Stimulated activated CD8-positive, alpha-beta memory T cell treated with anti-CD3 and anti-CD28 coated beads, Interleukin-15, amount 100 ng/mL, for 24 hours (primary cell): ENCODE measurements around the gene MCU.
"Not testable (repeated sequence)": the region's sequence is repeated elsewhere in the genome, so short reads cannot be mapped to it uniquely, and the experiment has no call there.

Experiments used
- DNase-seq: peaks from one replicate; pipeline ENCODE4 v3.0.0-alpha.2; 2020; ENCODE audit warnings: low read depth

The MCU gene

GRCh38 chr10:72762042-72762441, 70.1 kb downstream of the MCU start:
- DNase-seq, result no peak

DNA sequence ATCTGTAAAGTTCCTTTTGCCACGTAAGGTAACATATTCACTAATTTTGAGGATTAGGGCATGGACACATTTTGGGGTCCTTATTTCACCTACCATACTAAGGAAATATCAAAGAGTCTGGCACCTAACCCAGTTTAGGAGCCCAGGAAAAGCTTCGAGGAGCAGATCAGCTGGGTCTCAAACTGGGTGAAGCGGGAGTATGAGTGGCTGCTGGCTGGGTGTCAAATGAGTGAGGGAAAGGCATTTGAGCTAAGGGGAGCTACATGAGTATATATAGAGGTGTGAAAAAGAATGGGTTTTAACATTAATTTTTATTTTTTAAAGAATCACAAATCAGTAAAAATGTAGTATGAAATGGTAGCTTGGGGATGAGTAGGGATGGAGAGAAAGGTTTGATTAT, 71.3 kb downstream of the MCU start:
- DNase-seq, result no peak

DNA sequence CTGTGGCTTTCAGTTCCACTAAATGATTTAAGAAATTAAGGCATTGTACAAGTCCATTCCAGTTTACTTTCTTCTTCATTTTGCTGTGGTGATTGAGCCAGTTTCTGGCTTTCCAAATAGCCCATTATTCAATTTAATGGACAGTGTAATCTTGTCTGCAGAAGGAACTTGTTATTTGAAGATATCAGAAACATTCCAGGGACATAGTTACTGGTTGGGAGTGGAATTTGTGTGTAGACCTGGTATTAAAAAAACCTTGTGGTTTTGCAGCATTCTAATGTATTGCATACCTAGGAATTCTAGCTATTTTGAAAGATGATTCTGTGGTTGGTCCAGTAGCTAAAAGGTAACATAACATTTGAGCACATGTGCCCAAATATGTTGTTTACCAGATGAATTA, 72.2 kb downstream of the MCU start:
- DNase-seq, result no peak

- DNase-seq, result no peak
Observed at GRCh38 chr10:72765051-72765745, 73.3 kb downstream of the MCU start.

DNA sequence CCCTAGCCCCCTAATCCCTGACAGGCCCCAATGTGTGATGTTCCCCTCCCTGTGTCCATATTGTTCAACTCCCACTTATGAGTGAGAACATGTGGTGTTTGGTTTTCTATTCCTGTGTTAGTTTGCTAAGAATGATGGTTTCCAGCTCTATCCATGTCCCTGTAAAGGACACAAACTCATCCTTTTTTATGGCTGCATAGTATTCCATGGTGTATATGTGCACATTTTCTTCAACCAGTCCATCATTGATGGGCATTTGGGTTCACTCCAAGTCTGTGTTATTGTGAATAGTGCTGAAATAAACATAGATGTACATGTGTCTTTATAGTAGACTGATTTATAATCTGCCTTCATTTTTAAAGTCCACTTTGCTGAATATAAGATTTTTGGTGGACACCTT, 79.3 kb downstream of the MCU start:
- DNase-seq, result not testable (repeated sequence)

DNA sequence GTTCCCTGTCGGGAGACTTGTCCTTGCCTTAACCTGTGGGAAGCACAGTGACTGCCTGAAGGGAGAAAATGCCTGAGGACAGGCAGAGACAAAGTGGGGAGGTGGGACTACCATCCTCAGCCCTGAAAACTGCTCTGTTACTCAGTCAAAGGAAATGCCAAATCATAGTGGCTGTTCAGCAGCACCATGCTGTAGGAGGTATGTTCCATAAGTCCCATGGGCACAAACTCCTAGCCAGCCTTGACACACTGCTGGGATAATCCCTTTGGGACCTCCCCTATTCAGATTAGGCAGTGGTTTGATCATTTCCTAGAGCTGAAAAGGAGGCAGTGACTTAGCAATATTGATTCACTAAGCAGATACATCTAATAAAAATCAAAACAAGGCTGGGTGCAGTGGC, 80.1 kb downstream of the MCU start:
- no peak for DNase-seq

DNA sequence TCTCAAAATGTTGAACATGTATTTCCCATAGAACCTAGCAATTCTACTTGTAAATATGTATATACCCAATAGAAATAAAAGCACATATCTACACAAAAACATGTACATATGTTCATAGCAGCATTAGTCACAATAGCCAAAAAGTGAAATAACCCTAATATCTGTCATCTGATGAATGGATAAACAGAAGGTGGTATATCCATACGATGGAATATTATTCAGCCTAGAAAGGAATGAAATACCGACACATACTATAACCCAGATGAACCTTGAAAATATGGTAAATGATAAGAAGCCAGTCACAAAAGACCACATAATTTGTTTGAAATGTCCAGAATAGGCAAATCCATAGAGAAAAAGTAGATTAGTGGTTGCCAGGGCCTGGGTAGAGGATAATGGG, 87.9 kb downstream of the MCU start:
- DNase-seq, result no peak

DNA sequence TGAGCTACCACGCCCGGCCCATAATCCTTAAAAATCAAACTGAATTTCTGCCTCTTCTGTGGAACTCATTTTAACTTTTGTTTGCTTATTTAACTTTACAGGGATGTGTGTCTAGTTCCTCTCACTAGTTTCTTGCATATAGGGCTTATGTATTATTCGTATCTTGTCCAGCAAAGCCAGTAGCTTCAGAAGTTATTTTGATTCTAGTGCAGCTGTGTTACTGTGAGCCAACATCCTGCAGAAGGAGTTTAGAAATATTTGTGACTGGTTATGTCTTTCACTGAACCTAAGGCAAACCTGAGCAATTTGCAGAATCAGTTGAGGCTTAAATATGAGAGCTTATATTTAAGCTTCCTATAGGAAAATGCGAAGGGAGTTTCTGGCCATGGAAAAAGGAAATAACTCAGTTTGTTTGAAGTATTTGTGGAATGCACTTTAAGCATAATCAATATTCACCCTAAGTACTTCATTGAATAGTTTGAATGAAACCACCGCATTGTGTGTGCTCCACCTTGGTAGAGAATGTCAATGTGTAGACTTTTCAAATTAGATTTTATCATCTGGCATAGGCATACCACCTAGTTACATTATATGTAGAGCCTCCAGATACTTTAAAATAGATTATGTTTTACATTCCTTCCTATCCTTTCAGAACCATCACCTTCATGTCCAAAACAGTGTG, 90.8 kb downstream of the MCU start:
- DNase-seq, result no peak

DNA sequence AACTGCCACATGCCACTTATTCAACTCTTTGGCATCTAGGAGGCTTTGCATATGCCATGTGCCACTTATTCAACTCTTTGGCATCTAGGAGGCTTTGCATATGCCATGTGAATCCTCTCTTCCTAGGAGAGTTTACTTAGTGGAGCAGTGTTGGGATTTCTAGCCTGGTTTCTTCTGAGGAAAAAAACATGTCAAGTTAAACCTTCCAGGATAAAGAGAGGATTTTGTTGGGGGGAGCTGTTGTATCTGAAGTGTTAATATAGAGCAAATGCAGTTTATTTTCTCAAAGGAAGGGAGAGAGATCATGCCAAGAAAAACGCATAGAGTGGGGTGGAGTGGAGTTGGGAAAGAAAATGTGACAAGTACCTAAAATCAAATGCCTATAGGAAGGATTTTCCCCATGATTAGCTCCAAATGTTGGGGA, 91.5 kb downstream of the MCU start:
- DNase-seq, result no peak

DNA sequence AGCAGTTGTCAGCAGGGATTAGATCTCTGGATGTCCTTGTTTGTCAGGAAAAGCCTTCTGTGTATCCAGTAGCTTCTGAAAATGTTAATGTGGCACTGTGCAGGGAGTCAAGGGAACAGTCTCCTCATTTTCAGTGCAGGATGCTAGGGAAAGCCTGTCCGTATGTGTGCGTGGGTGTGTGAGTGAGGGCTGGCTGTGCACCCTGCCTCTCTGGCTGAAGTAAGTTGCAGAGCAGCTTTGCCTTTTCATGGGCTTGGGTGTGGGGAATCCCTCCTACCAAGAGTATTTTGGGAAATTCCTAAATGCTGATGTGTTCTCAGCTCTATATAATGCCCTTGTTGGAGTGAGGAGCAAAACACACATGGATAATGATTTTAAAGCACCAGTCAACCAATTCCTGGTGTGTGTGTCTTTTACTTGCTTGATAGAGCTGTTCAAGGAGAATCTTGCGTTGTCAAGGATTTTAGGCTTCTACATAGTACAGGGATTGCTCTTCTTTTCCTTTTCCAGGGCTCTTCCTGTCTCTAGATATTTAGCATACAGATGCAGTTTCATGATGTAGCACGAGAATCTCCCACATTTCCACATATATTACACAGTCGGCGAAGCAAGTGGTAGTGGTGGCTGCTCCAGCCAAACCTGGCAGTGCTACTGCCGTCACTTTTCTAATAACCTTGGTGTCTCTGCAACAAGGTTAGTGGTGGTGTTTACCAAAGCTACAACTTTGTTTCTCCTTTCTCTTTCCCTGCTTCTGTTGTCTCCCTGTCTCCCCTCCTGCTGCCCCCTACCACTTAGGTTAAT, 92.8 kb downstream of the MCU start:
- DNase-seq, result no peak

- no peak for DNase-seq
Observed at GRCh38 chr10:72785409-72785808, 93.5 kb downstream of the MCU start.

DNA sequence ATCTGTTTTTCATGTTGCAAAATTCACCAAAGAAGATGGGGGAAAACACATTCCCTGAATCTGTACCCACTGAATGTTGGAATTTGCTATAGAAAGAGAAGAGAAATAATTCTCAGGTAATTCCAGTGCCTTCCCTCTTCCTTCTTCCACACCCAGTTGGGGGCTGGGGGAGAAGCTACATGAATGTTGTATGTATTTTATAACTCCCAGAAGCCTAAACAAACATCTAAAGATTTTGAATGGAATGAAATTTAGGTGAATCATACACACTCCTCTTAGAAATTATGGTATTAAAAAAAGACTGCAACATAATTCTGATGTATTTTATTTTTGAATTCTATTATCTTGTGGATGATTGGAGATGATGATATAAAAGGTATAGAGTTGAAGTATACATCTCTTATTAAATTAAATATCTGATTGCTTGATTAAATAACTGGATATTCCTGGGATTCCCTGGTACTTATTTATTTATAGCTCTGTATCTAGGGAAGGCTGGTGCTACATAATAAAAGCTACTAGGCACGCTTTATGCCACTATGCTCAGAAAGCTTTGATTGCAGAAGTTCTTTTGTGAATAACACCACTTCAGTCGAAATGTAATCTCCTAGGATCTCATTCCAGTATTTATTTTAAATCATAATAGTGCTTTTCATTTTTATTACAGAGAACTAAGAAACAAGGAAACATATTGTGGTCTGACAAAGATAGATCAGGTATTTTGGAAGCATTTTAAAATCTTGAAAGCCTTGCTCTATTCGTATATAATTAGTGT, 98.5 kb downstream of the MCU start:
- no peak for DNase-seq

GRCh38 chr10:72792288-72792687, 100.3 kb downstream of the MCU start:
- DNase-seq, result no peak

DNA sequence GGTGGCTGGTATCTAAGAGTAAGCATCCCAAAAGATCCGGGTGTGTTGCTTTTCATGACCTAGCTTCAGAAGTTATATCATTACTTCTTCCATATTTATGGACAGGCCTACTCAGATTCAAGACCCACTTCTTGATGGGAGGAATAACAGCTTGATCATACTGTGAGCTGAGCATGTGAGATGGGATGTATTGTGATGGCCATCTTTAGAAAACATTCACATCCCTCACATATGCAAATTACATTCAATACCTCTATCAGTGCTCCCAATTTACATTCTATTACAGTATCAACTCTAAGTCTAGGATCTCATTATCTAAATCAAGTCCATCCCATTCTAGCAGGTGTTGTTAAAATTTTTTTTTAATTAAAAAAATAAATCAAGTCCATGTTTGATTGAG, 101.8 kb downstream of the MCU start:
- DNase-seq, result no peak

- DNase-seq, result no peak
Observed at GRCh38 chr10:72794260-72794659, 102.3 kb downstream of the MCU start.

GRCh38 chr10:72796042-72796441, 104.1 kb downstream of the MCU start:
- DNase-seq, result no peak

DNA sequence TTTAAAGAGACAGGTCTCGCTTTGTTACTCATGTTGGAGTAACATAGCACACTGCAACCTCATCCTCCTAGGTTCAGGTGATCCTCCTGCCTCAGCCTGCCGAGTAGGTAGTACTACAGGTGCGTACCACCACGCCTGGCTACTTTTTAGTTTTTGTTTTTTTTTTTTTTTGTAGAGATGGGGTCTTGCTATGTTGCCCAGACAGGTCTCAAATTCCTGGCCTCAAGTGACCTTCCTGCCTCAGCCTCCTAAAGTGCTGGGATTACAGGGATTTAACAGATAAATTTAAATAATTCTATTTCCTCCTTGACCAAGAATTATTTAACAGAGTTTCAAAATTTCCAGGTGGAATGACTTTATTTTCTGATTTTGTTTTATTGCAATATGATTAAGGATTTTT, 104.6 kb downstream of the MCU start:
- no peak for DNase-seq

DNA sequence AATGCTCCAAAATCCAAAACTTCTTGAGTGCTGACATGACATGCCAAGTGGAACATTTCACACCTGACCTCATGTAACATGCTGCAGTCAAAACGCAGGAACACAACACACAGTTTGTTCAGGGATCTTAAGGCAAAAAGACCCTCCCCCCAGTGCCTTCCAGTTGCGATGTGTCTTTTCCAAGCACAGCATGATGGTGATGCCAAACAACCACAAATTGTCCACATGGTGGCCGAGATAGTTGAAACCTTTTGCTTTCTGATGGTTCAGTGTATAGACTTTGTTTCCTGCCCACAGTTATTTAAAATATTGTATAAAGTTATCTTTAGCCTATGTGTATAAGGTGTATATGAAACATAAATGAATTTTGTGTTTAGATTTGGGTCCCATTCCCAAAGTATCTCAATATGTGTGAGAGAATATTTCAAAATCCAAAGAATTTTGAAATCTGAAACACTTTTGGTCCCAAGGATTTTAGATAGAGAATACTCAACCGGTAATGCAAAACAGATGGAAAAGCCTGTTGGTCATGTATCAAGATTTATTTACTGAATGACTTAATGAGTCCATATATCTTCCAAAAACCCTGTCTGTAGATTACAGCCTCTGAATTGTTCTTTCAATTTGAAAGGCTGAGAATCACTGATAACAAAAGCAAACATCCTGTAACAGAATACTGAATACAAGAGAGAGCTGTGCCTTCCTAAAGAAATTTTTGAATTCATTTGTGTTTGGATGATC, 108.2 kb downstream of the MCU start:
- no peak for DNase-seq

- DNase-seq, result no peak
Observed at GRCh38 chr10:72800741-72801092, 108.8 kb downstream of the MCU start.

GRCh38 chr10:72801263-72801868, 109.4 kb downstream of the MCU start:
- no peak for DNase-seq

GRCh38 chr10:72802332-72802731, 110.4 kb downstream of the MCU start:
- no peak for DNase-seq
